Adipose tissue (tissue), 3 donors: ENCODE data around the gene LPA. TPM values are rescaled to one million over a fixed set of nuclear protein-coding genes. Genes with fewer than 3 reads are reported as not detected.
"Not testable (repeated sequence)": the region's sequence is repeated elsewhere in the genome, so short reads cannot be mapped to it uniquely, and the experiment has no call there.

Experiments
- H3K27ac ChIP-seq: one replicate; pipeline ENCODE4 v1.5.1; 2013; ENCODE audit warnings: low read depth, low read length
- WGBS, 3 donors: extraction: QIAGEN DNeasy Blood & Tissue Kit; methylation state at CpG; one replicate each; pipeline ENCODE4 v1.1.7; 2013; 5-methylcytosine and 5-hydroxymethylcytosine counted together
- polyA plus RNA-seq, 3 donors: library from polyadenylated mRNA; stranded (reverse); fragments of 200-250 nt; gene quantifications; one replicate each; pipeline ENCODE4 v1.2.3, GENCODE V29; 2013
- donor health status: healthy with polysubstance abuse.
- donor health status: Bipolar disorder and iron deficiency.
- donor health status: healthy.

Gene LPA
- polyA plus RNA-seq, 3 donors: 0.10 TPM; not detected in 2

GRCh38 chr6:160667639-160668481, 3.8 kb upstream of the LPA start:
- 25 to 30% (median 27%) methylated on average over 9 of the region's 9 CpGs for WGBS, 3 donors
- H3K27ac ChIP-seq: no peak overlapping the region

- no peak overlapping the region for H3K27ac ChIP-seq
- 62 to 73% (median 69%) methylated on average over 2 of the region's 2 CpGs for WGBS, 3 donors
These were observed 1.2 kb downstream of the LPA start for GRCh38 chr6:160662842-160663241.

- H3K27ac ChIP-seq: no peak overlapping the region
- 28 to 35% (median 31%) methylated on average over 3 of the region's 3 CpGs for WGBS, 3 donors
These were observed 1.6 kb downstream of the LPA start for GRCh38 chr6:160662429-160662828.

- 67 to 83% (median 71%) methylated on average over 3 of the region's 3 CpGs for WGBS, 3 donors
- H3K27ac ChIP-seq: no peak overlapping the region
These were observed 2.9 kb downstream of the LPA start for GRCh38 chr6:160661216-160661615.

GRCh38 chr6:160659562-160659961, 4.5 kb downstream of the LPA start:
- no peak overlapping the region for H3K27ac ChIP-seq
- WGBS, 3 donors: 83 to 89% (median 87%) methylated on average over 6 of the region's 6 CpGs

- 89 to 94% (median 90%) methylated on average over 9 to 10 of the region's 10 CpGs for WGBS, 3 donors
These were observed 29.4 kb downstream of the LPA start for GRCh38 chr6:160634706-160635105.

GRCh38 chr6:160595838-160596832, 67.9 kb downstream of the LPA start:
- 21 to 54% (median 49%) methylated on average over 1 of the region's 1 CpG for WGBS, 3 donors

More at GRCh38 chr6:160634706-160635105, 29.4 kb downstream of the LPA start:
- H3K27ac ChIP-seq: no peak overlapping the region

GRCh38 chr6:160595297-160595696, 68.8 kb downstream of the LPA start:
- 49 to 59% (median 51%) methylated on average over 4 of the region's 4 CpGs for WGBS, 3 donors
- not testable (repeated sequence) for H3K27ac ChIP-seq

More at GRCh38 chr6:160595838-160596832, 67.9 kb downstream of the LPA start:
- no peak overlapping the region for H3K27ac ChIP-seq

- 64 to 83% (median 73%) methylated on average over 4 of the region's 4 CpGs for WGBS, 3 donors
These were observed 77.7 kb downstream of the LPA start for GRCh38 chr6:160586374-160586773.

GRCh38 chr6:160583794-160584193, 80.3 kb downstream of the LPA start:
- no peak overlapping the region for H3K27ac ChIP-seq

More at GRCh38 chr6:160586374-160586773, 77.7 kb downstream of the LPA start:
- no peak overlapping the region for H3K27ac ChIP-seq

GRCh38 chr6:160581406-160581805, 82.7 kb downstream of the LPA start:
- WGBS, 3 donors: 59 to 71% (median 69%) methylated on average over 1 of the region's 1 CpG
- no peak overlapping the region for H3K27ac ChIP-seq

GRCh38 chr6:160578515-160578914, 85.6 kb downstream of the LPA start:
- 57 to 70% (median 69%) methylated on average over 5 of the region's 5 CpGs for WGBS, 3 donors
- H3K27ac ChIP-seq: not testable (repeated sequence)

GRCh38 chr6:160573943-160574342, 90.1 kb downstream of the LPA start:
- WGBS, 3 donors: 62 to 77% (median 71%) methylated on average over 4 of the region's 4 CpGs
- no peak overlapping the region for H3K27ac ChIP-seq

- not testable (repeated sequence) for H3K27ac ChIP-seq
These were observed 92.9 kb downstream of the LPA start for GRCh38 chr6:160571201-160571600.

- H3K27ac ChIP-seq: no peak overlapping the region
- WGBS, 3 donors: 64 to 74% (median 72%) methylated on average over 6 of the region's 6 CpGs
These were observed 119.3 kb downstream of the LPA start for GRCh38 chr6:160544802-160545201.

- no peak overlapping the region for H3K27ac ChIP-seq
- 92 to 100% (median 97%) methylated on average over 1 of the region's 1 CpG for WGBS, 3 donors
These were observed 128.8 kb downstream of the LPA start for GRCh38 chr6:160535270-160535669.

GRCh38 chr6:160534050-160534696, 129.9 kb downstream of the LPA start:
- 7 to 10% (median 8%) methylated on average over 9 of the region's 9 CpGs for WGBS, 3 donors
- H3K27ac ChIP-seq: no peak overlapping the region

GRCh38 chr6:160532315-160532714, 131.8 kb downstream of the LPA start:
- WGBS, 3 donors: 46 to 69% (median 68%) methylated on average over 4 of the region's 4 CpGs
- H3K27ac ChIP-seq: no peak overlapping the region

- H3K27ac ChIP-seq: no peak overlapping the region
- 70 to 79% (median 72%) methylated on average over 2 of the region's 2 CpGs for WGBS, 3 donors
These were observed 132.2 kb downstream of the LPA start for GRCh38 chr6:160531826-160532225.
